ENCODE measurements around the gene SRSF4. TPM values are rescaled to one million over a fixed set of nuclear protein-coding genes. Genes with fewer than 3 reads are reported as not detected.

The SRSF4 gene
- total RNA-seq, 2 donors from 2014 or later, result 55.2 to 65.7 TPM

GRCh38 chr1:29196863-29197589 lies 15.3 kb upstream of the SRSF4 start:
- intact Hi-C loops (cut with DNase I), result no loop called here
- H3K36me3 ChIP-seq, result peaks cover 0 to 7% of the 10 kb centered on the region in 2 donors
- H3K4me1 ChIP-seq (replicated peaks), result no peaks in the 10 kb centered on the region
- H3K27ac ChIP-seq, result no peak overlapping the region
- no peaks in the 10 kb centered on the region for H3K27me3 ChIP-seq (replicated peaks; ENCODE audit: insufficient read depth)
- H3K9me3 ChIP-seq, result no peaks in the 10 kb centered on the region
- H3K4me3 ChIP-seq, result no peak overlapping the region
- TF ChIP-seq POLR2A (IDR thresholded peaks at IDR 0.05) (no peak), POLR2AphosphoS5 (IDR thresholded peaks at IDR 0.05) (no peak), CTCF (IDR thresholded peaks at IDR 0.05) (no peak)
- 79% methylated on average over 7 of the region's 7 CpGs for WGBS
- DNase-seq (ENCODE audit: low spot score), result no peak

- peaks cover 0 to 7% of the 10 kb centered on the region in 2 donors for H3K36me3 ChIP-seq
- no peak for DNase-seq (ENCODE audit: low spot score)
- H3K4me3 ChIP-seq, result no peak overlapping the region
- H3K27ac ChIP-seq, result no peak overlapping the region
- 52% methylated on average over 8 of the region's 8 CpGs for whole genome bisulfite sequencing
- no peaks in the 10 kb centered on the region for H3K9me3 ChIP-seq
- no peaks in the 10 kb centered on the region for H3K4me1 ChIP-seq (replicated peaks)
- intact Hi-C loops (cut with DNase I), result no loop called here
- no peaks in the 10 kb centered on the region for H3K27me3 ChIP-seq (replicated peaks; ENCODE audit: insufficient read depth)
- TF ChIP-seq POLR2AphosphoS5 (IDR thresholded peaks at IDR 0.05), result no peak
- TF ChIP-seq POLR2A (IDR thresholded peaks at IDR 0.05), result no peak
- no peak for TF ChIP-seq CTCF (IDR thresholded peaks at IDR 0.05)
These were observed 14.2 kb upstream of the SRSF4 start for GRCh38 chr1:29195881-29196291.

GRCh38 chr1:29193879-29194455 lies 12.3 kb upstream of the SRSF4 start:
- Histone ChIP-seq H3K4me3 (no peak overlapping the region), H3K9me3 (no peaks in the 10 kb centered on the region), H3K27me3 (replicated peaks; ENCODE audit: insufficient read depth) (no peaks in the 10 kb centered on the region), H3K36me3 (no peaks in the 10 kb centered on the region), H3K4me1 (replicated peaks) (no peaks in the 10 kb centered on the region), H3K27ac (no peak overlapping the region)
- no peak for TF ChIP-seq POLR2AphosphoS5 (IDR thresholded peaks at IDR 0.05)
- no peak for TF ChIP-seq POLR2A (IDR thresholded peaks at IDR 0.05)
- no peak for TF ChIP-seq CTCF (IDR thresholded peaks at IDR 0.05)
- DNase-seq (ENCODE audit: low spot score), result no peak
- 93% methylated on average over 8 of the region's 8 CpGs for whole genome bisulfite sequencing
- intact Hi-C loops (cut with DNase I), result no loop called here

- Histone ChIP-seq H3K9me3 (no peaks in the 10 kb centered on the region), H3K27ac (no peak overlapping the region), H3K36me3 (no peaks in the 10 kb centered on the region), H3K27me3 (replicated peaks; ENCODE audit: insufficient read depth) (no peaks in the 10 kb centered on the region), H3K4me1 (replicated peaks) (no peaks in the 10 kb centered on the region), H3K4me3 (no peak overlapping the region)
- no peak for DNase-seq (ENCODE audit: low spot score)
- WGBS, result 98% methylated on average over 6 of the region's 6 CpGs
- intact Hi-C loops (cut with DNase I), result no loop called here
- no peak for TF ChIP-seq POLR2AphosphoS5 (IDR thresholded peaks at IDR 0.05)
- TF ChIP-seq POLR2A (IDR thresholded peaks at IDR 0.05), result no peak
- TF ChIP-seq CTCF (IDR thresholded peaks at IDR 0.05), result no peak
These were observed 9.0 kb upstream of the SRSF4 start for GRCh38 chr1:29190718-29191117.

- Histone ChIP-seq H3K4me3 (no peak overlapping the region), H3K36me3 (no peaks in the 10 kb centered on the region), H3K9me3 (no peaks in the 10 kb centered on the region), H3K4me1 (replicated peaks) (no peaks in the 10 kb centered on the region), H3K27me3 (replicated peaks; ENCODE audit: insufficient read depth) (no peaks in the 10 kb centered on the region), H3K27ac (no peak overlapping the region)
- WGBS, result 100% methylated on average over 1 of the region's 1 CpG
- DNase-seq (ENCODE audit: low spot score), result no peak
- intact Hi-C loops (cut with DNase I), result no loop called here
- TF ChIP-seq CTCF (IDR thresholded peaks at IDR 0.05) (no peak), POLR2A (IDR thresholded peaks at IDR 0.05) (no peak), POLR2AphosphoS5 (IDR thresholded peaks at IDR 0.05) (no peak)
These were observed 5.0 kb upstream of the SRSF4 start for GRCh38 chr1:29186707-29187106.
